ENCODE data around the gene SYNGR3. TPM values are rescaled to one million over a fixed set of nuclear protein-coding genes. Genes with fewer than 3 reads are reported as not detected.
A peak's percentile ranks its signal among the peaks of the same experiment; 100 is the strongest.
"Not testable (repeated sequence)": the region's sequence is repeated elsewhere in the genome, so short reads cannot be mapped to it uniquely, and the experiment has no call there.

SYNGR3 gene
- total and polyA plus RNA-seq, 11 donors = 0.19 to 2.7 (median 0.86) TPM

DNA sequence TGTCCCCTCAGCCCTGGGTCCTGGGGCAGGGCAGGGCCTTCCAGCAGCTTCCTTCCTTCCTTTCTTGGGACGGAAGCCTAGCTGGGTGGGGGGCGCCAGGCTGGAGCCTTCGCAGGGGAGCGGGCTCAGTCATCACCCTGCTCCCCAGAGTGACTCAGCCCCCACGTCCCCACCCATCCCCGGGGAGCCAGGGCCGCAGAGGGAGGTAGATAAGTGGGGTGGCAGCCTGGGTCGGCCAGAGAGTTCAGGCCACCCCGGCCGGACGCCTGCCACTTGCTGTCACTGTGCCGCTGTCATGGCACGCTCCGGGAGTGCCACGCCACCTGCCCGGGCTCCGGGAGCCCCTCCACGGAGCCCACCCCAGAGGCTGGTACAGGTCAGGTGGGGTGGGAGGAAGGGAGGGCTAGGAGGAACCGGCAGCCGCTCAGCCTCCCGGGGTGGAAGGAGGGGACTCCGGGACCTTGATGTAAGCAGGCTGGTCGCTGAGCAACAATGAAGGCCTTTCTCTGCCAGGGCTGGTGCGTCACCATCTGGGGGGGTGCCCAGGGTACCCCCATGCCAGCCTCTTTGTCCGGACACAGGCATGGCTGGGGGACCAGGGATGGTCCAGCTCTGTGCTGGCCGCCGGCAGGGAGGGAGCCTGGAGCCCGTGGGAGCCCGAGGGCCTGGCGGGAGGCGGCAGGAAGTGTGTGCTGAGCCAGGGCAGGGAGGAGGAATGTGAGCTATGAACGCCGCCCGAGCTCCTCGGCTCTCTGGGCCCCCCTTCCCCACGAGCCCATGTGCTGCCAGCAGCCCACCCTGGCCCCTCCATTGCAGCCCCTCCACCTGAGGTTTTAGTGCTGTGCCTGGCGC lies 43.5 kb downstream of the SYNGR3 start:
- Histone ChIP-seq H3K27me3 (no peaks in the 10 kb centered on the region), H3K36me3 (peaks cover 2 to 69% (median 34%) of the 10 kb centered on the region in 9 donors), H3K4me3 (peak overlapping the region; percentile 35 to 95 (median 72)), H3K27ac (peak overlapping the region; percentile 83 to 98 (median 94)), H3K4me1 (peaks cover 3 to 91% (median 51%) of the 10 kb centered on the region in 12 donors), H3K9me3 (no peaks in the 10 kb centered on the region)
- peak; percentile 45 to 67 (median 56) for ATAC-seq
- intact Hi-C loops (cut with DNase I) = no loop called here
- 21 to 30% (median 28%) methylated on average over 5 to 37 of the region's 37 CpGs for WGBS, 4 donors
- DNase-seq = peak; percentile 78 to 89 (median 84)
- TF ChIP-seq POLR2A (IDR thresholded peaks at IDR 0.05) = peak in 1 of 2 donors; percentile 70
- TF ChIP-seq, protein P1, sequence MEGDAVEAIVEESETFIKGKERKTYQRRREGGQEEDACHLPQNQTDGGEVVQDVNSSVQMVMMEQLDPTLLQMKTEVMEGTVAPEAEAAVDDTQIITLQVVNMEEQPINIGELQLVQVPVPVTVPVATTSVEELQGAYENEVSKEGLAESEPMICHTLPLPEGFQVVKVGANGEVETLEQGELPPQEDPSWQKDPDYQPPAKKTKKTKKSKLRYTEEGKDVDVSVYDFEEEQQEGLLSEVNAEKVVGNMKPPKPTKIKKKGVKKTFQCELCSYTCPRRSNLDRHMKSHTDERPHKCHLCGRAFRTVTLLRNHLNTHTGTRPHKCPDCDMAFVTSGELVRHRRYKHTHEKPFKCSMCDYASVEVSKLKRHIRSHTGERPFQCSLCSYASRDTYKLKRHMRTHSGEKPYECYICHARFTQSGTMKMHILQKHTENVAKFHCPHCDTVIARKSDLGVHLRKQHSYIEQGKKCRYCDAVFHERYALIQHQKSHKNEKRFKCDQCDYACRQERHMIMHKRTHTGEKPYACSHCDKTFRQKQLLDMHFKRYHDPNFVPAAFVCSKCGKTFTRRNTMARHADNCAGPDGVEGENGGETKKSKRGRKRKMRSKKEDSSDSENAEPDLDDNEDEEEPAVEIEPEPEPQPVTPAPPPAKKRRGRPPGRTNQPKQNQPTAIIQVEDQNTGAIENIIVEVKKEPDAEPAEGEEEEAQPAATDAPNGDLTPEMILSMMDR (IDR thresholded peaks at IDR 0.05) = no peak

GRCh38 chr16:2033909-2034695 lies 44.3 kb downstream of the SYNGR3 start:
- peak in 3 of 5 donors; percentile 14 to 39 (median 36) for DNase-seq
- peak overlapping the region; percentile 83 to 98 (median 96) for H3K27ac ChIP-seq
- H3K36me3 ChIP-seq = peaks cover 2 to 73% (median 39%) of the 10 kb centered on the region in 9 donors
- H3K4me1 ChIP-seq = peaks cover 3 to 91% (median 59%) of the 10 kb centered on the region in 12 donors
- ATAC-seq; H3K27me3 ChIP-seq; intact Hi-C loops (cut with DNase I); H3K9me3 ChIP-seq: not testable (repeated sequence)
- WGBS, 4 donors = 29 to 62% (median 48%) methylated on average over 4 to 16 of the region's 32 CpGs
- peak overlapping the region; percentile 35 to 95 (median 72) for H3K4me3 ChIP-seq

GRCh38 chr16:2034696-2035430 lies 45.1 kb downstream of the SYNGR3 start:
- H3K27me3 ChIP-seq = no peaks in the 10 kb centered on the region
- TF ChIP-seq, protein P1 (IDR thresholded peaks at IDR 0.05) = no peak
- TF ChIP-seq POLR2A (IDR thresholded peaks at IDR 0.05) = no peak
- H3K4me1 ChIP-seq = peaks cover 3 to 91% (median 66%) of the 10 kb centered on the region in 12 donors
- intact Hi-C loops (cut with DNase I) = no loop called here
- 45 to 67% (median 58%) methylated on average over 8 to 17 of the region's 17 CpGs for WGBS, 4 donors
- peaks cover 2 to 72% (median 33%) of the 10 kb centered on the region in 9 donors for H3K36me3 ChIP-seq
- peak overlapping the region; percentile 79 to 97 (median 94) for H3K27ac ChIP-seq
- no peak for ATAC-seq
- no peaks in the 10 kb centered on the region for H3K9me3 ChIP-seq
- DNase-seq = peak in 3 of 5 donors; percentile 21 to 33 (median 28)
- peak overlapping the region; percentile 39 to 91 (median 60) for H3K4me3 ChIP-seq

DNA sequence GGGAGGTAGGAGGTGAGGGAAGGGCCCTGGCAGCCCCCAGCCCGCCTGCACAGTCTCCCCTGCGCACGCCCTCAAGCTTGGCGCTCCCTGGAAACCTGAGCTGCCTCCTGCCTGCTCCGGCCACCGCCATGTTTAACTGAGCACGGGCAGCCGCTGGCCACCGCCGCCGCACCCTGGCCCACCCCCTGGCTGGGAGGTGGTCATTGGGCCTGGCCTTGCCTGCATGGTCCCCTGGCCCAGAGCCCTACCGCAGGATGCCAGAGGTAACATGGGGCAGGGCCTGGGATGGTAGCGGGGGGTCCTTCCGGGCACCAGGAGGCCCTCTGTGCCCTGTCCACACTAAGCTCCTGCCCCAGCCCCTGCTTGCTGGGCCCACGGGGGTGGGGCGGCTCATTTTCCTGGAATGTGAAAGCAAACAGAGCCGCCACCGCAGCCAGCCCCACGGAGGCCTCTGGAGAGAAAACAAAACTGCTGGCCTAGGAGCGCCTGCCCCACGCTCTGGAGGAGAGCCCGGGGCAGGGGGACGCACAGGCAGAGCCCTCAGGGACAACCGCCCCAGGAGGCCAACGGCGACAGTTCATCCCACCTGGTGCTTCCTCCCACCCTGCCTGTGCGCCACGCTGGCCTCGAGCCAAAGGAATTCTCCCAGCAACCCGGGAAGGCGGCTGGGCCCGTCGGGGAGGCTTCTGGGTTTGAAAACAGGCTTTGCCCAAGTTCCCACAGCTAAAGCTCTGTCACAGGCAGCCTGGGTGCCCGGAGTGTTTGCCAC lies 45.8 kb downstream of the SYNGR3 start:
- ATAC-seq (peak in 1 of 4 donors; percentile 5), DNase-seq (peak; percentile 44 to 81 (median 71))
- Histone ChIP-seq H3K27ac (peak overlapping the region; percentile 79 to 97 (median 94)), H3K9me3 (no peaks in the 10 kb centered on the region), H3K4me3 (peak overlapping the region; percentile 39 to 91 (median 60)), H3K36me3 (peaks cover 2 to 67% (median 33%) of the 10 kb centered on the region in 9 donors), H3K27me3 (no peaks in the 10 kb centered on the region), H3K4me1 (peaks cover 3 to 92% (median 70%) of the 10 kb centered on the region in 12 donors)
- intact Hi-C loops (cut with DNase I) = no loop called here
- TF ChIP-seq, protein P1 (IDR thresholded peaks at IDR 0.05) = no peak
- TF ChIP-seq POLR2A (IDR thresholded peaks at IDR 0.05) = no peak
- WGBS, 4 donors = 35 to 52% (median 43%) methylated on average over 20 to 34 of the region's 34 CpGs
